Ishikawa (cell line): ENCODE data around the gene MIA2.
A peak's percentile ranks its signal among the peaks of the same experiment; 100 is the strongest.

Experiments
- CEBPB ChIP-seq: IDR thresholded peaks from 2 replicates; pipeline ENCODE4 v1.6.1; 2012
- CREB1 ChIP-seq: IDR thresholded peaks from 2 replicates; pipeline ENCODE4 v1.6.1; 2012; ENCODE audit warnings: low read depth
- EGR1 ChIP-seq: IDR thresholded peaks from 2 replicates; pipeline ENCODE4 v1.6.1; 2012
- EP300 ChIP-seq: IDR thresholded peaks from 2 replicates; pipeline ENCODE4 v1.6.1; 2012; ENCODE audit warnings: borderline replicate concordance
- FOXM1 ChIP-seq: IDR thresholded peaks from 2 replicates; pipeline ENCODE4 v1.6.1; 2012; ENCODE audit warnings: low read depth, borderline replicate concordance
- MAX ChIP-seq: IDR thresholded peaks from 2 replicates; pipeline ENCODE4 v1.6.1; 2012
- NFIC ChIP-seq: IDR thresholded peaks from 2 replicates; pipeline ENCODE4 v1.6.1; 2012
- RAD21 ChIP-seq: IDR thresholded peaks from 2 replicates; pipeline ENCODE4 v1.6.1; 2012; ENCODE audit warnings: low read depth
- REST ChIP-seq: IDR thresholded peaks from 2 replicates; pipeline ENCODE4 v1.6.1; 2012; ENCODE audit warnings: low read depth, mild to moderate bottlenecking
- TAF1 ChIP-seq: IDR thresholded peaks from 2 replicates; pipeline ENCODE4 v1.6.1; 2012; ENCODE audit warnings: low read depth, mild to moderate bottlenecking
- TCF12 ChIP-seq: IDR thresholded peaks from 2 replicates; pipeline ENCODE4 v1.6.1; 2012; ENCODE audit warnings: low read depth
- TEAD4 ChIP-seq: IDR thresholded peaks from 2 replicates; pipeline ENCODE4 v1.6.1; 2012
- USF1 ChIP-seq: IDR thresholded peaks from 2 replicates; pipeline ENCODE4 v1.6.1; 2012
- YY1 ChIP-seq: IDR thresholded peaks from 2 replicates; pipeline ENCODE4 v1.6.1; 2012; ENCODE audit warnings: low read depth
- ZBTB7A ChIP-seq: IDR thresholded peaks from 2 replicates; pipeline ENCODE4 v1.6.1; 2012; ENCODE audit warnings: low read depth

Gene MIA2

GRCh38 chr14:39231751-39232553, 1.8 kb upstream of the MIA2 start:
- TF ChIP-seq RAD21 = peak; percentile 63

- TF ChIP-seq CEBPB (no peak), TEAD4 (no peak), MAX (no peak), CREB1 (no peak), FOXM1 (no peak), YY1 (no peak), TCF12 (no peak), TAF1 (no peak), ZBTB7A (no peak), EGR1 (no peak), NFIC (no peak), RAD21 (no peak), USF1 (no peak), REST (no peak), EP300 (no peak)
Observed at GRCh38 chr14:39232554-39233415, 930 bp upstream of the MIA2 start.

- TF ChIP-seq EGR1 = no peak
- TF ChIP-seq TCF12 = no peak
- no peak for TF ChIP-seq EP300
- TF ChIP-seq YY1 = no peak
- TF ChIP-seq FOXM1 = no peak
- no peak for TF ChIP-seq TAF1
- no peak for TF ChIP-seq ZBTB7A
- no peak for TF ChIP-seq USF1
- no peak for TF ChIP-seq RAD21
- no peak for TF ChIP-seq CREB1
Observed at GRCh38 chr14:39240769-39241168, 7.1 kb downstream of the MIA2 start.

GRCh38 chr14:39241637-39242036, 7.9 kb downstream of the MIA2 start:
- TF ChIP-seq ZBTB7A = no peak
- no peak for TF ChIP-seq MAX
- no peak for TF ChIP-seq CREB1
- no peak for TF ChIP-seq TCF12
- no peak for TF ChIP-seq REST
- no peak for TF ChIP-seq FOXM1
- no peak for TF ChIP-seq YY1
- no peak for TF ChIP-seq EGR1
- TF ChIP-seq USF1 = no peak
- TF ChIP-seq RAD21 = no peak
- TF ChIP-seq TAF1 = no peak
- no peak for TF ChIP-seq CEBPB
- TF ChIP-seq EP300 = no peak
- no peak for TF ChIP-seq TEAD4
- TF ChIP-seq NFIC = no peak

GRCh38 chr14:39243831-39244230, 10.1 kb downstream of the MIA2 start:
- TF ChIP-seq EGR1 (no peak), TEAD4 (0 out of 2 replicates have a peak, but pooled peaks have one; percentile 7)
